Renal pelvis (tissue), 12 donors: ENCODE data around the gene DACH2. TPM values are rescaled to one million over a fixed set of nuclear protein-coding genes. Genes with fewer than 3 reads are reported as not detected.
"Not testable (repeated sequence)": the region's sequence is repeated elsewhere in the genome, so short reads cannot be mapped to it uniquely, and the experiment has no call there.

Experiments
- DNase-seq: peaks from one replicate; pipeline ENCODE4 v3.0.0-alpha.2; 2013
- long read RNA-seq, 16 experiments: transcript quantifications; one replicate each; lab custom pipeline, GENCODE V29; 2026
- polyA plus RNA-seq, 3 donors: library from polyadenylated mRNA; unstranded; fragments of 120-200 nt; gene quantifications; one replicate each; pipeline ENCODE4 v1.2.1, GENCODE V29; 2013; ENCODE audit not compliant: insufficient read length in 3 of 3

The DACH2 gene
- 10 to 100 TPM; 20.2 to 24.1 (median 23.4) TPM for polyA plus RNA-seq
- long read RNA-seq, donor 1, partial matches to known transcripts, result 6 of 6 reads
- long read RNA-seq, donor 1, other reads (novel, unspliced or antisense), result 0 of 6 reads
- long read RNA-seq, donor 2, partial matches to known transcripts, result 5 of 5 reads
- long read RNA-seq, donor 2, other reads (novel, unspliced or antisense), result 0 of 5 reads
- long read RNA-seq, donor 3, partial matches to known transcripts, result 8 of 8 reads
- long read RNA-seq, donor 3, other reads (novel, unspliced or antisense), result 0 of 8 reads
- long read RNA-seq, donor 4, partial matches to known transcripts, result 7 of 7 reads
- long read RNA-seq, donor 4, other reads (novel, unspliced or antisense), result 0 of 7 reads
- long read RNA-seq, donor 5, result 0 reads
- long read RNA-seq, donor 6, partial matches to known transcripts, result 11 of 11 reads
- long read RNA-seq, donor 6, other reads (novel, unspliced or antisense), result 0 of 11 reads
- long read RNA-seq, donor 7, partial matches to known transcripts, result 6 of 6 reads
- long read RNA-seq, donor 7, other reads (novel, unspliced or antisense), result 0 of 6 reads
- long read RNA-seq, donor 8, result 0 reads
- long read RNA-seq, donor 9, result 0 reads
- long read RNA-seq, donor 10, partial matches to known transcripts, result 6 of 6 reads
- long read RNA-seq, donor 10, other reads (novel, unspliced or antisense), result 0 of 6 reads
- long read RNA-seq, donor 11, result 0 reads
- long read RNA-seq, donor 12, partial matches to known transcripts, result 9 of 9 reads
- long read RNA-seq, donor 12, other reads (novel, unspliced or antisense), result 0 of 9 reads
- long read RNA-seq, donor 13, result 0 reads
- long read RNA-seq, donor 14, partial matches to known transcripts, result 16 of 16 reads
- long read RNA-seq, donor 14, other reads (novel, unspliced or antisense), result 0 of 16 reads
- long read RNA-seq, donor 15, partial matches to known transcripts, result 9 of 9 reads
- long read RNA-seq, donor 15, other reads (novel, unspliced or antisense), result 0 of 9 reads
- long read RNA-seq, donor 16, partial matches to known transcripts, result 5 of 5 reads
- long read RNA-seq, donor 16, other reads (novel, unspliced or antisense), result 0 of 5 reads

DNA sequence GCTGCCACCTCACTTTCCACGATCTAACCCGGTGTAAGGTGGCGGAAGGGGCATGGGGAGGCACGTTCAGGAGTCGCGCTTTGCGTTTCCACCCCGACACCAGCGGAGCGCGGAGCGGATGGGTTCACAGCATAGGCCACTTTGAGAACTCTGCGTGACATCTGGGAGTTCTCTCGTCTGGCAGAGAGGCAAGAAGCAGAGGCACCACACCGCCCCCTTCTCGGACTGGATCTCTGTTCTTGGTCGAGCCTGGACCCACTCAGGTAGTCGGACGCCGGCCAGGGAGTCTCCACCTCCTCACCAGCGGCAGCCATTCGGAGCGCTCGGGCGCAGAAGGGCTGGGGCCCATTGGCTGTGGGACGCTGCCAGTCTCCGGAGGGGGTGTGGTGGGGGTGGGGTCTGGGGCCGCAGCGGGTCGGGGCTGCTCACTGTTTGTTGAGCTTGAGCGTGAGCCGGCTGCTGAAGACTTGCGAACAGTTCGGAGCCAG, at the start of gene DACH2:
DACH2 (plus strand) TSS at position 428 of the 488 bp plus-strand sequence.
- DNase-seq, result peak; percentile 79

DNA sequence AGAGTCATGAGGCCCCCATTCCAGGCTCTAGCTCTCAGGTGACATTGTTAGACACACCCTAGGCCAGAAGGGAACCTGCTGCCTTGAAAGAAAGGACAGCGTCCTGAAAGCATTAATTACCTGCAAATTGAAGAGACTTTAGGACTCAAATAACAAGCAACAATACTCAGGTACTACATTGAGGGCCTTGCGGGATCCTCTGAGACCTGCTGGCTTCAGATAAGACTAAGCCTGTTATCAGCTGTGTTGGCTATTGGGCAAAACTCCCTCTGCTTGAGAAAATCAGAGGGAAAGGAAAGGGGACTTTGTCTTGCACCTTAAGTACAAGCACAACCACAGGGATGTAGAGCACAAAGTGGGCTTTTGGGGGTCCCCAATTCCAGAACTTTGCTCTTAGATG, 45.9 kb upstream of the DACH2 start:
- no peak for DNase-seq

DNA sequence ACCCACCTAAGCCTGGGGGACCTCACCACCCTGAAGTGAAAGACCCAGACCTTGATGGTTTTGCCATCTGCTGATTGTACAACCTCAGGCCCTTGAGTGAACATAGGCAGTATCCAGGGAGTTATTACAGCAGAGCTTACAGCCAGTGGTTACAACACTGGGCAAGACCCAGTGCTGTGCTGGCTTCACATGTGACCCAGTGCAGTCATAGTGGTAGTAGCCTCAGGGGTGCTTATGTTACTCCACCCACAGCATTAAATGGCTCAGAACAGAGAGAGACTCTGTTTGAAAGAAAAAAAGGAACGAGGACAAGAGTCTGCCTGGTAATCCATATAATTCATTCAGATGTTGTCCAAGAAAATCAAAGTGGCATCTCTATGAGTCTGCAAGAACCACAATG, 45.2 kb upstream of the DACH2 start:
- no peak for DNase-seq

- no peak for DNase-seq
These were observed 43.7 kb upstream of the DACH2 start for GRCh38 chrX:86104526-86104925.

- no peak for DNase-seq
These were observed 26.3 kb upstream of the DACH2 start for GRCh38 chrX:86121916-86122315.

GRCh38 chrX:86133761-86134160, 14.5 kb upstream of the DACH2 start:
- no peak for DNase-seq

DNA sequence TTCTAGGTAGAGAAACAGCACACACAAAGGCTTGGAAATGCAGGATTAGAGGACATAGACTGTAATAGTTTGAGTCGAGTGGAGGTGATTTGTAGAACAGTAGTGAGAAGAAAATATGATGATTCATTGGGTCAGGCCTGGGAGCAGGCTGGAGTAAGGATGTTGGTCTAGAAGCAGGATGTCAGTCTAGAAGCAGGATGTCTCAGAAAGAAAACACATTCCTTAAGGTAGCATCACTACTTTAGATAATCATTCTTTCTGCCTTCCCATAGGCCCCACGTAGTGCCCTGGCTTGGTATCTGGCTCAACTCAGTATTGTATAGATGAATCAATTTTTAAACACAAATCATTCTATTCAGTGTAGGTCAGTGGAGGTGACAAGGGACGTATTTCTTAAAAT, 11.2 kb upstream of the DACH2 start:
- DNase-seq, result no peak

DNA sequence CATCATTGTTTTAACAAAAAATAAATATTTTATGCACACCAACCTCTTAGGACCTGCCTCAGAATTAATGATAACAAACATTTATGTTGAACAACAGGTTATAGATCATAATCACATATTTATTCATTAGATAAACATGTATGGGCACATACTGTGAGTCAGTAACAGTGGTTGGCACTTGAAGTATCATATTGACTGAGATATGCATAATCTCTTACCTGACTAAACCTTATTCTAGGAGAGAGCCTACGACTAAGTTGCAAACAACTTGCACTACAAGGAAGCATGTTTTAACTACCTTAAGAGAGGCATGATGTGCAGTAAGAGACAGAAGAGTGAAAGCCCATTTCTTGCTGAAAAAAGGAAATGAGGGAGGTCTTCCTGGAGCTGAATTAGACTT, 6.5 kb upstream of the DACH2 start:
- no peak for DNase-seq

GRCh38 chrX:86146102-86146501, 2.1 kb upstream of the DACH2 start:
- no peak for DNase-seq

DNA sequence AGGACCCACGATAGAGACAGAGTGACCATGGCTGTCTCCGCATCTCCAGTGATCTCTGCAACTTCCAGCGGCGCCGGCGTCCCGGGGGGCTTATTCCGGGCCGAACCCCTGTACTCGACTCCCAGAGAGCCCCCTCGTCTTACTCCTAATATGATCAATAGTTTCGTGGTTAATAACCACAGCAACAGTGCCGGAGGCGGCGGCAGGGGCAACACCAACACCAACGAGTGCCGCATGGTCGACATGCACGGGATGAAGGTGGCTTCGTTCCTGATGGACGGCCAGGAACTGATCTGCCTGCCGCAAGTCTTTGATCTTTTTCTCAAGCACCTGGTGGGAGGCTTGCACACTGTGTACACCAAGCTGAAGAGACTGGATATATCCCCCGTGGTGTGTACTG, 343 bp downstream of the DACH2 start:
- DNase-seq, result no peak

DNA sequence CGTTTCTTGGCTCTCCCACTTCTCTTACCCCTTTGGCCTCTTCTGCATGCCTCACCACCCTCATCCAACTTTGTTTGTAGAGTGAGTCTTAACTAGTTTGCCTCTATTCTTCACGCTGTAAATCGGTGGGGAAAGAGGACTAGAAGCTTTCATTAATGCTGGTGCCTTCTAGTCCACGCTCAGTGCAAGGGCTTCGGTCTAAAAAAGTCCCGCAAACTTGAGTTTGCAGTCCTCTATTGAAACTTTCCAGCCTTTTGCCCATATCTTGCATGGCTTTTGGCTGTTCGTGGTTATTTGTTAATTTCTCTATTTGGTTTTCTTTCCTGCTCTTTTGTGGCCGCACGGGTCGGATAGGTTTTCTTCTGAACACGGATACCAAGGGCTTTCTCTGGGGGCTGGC, 868 bp downstream of the DACH2 start:
- DNase-seq, result no peak

- DNase-seq, result no peak
These were observed 6.3 kb downstream of the DACH2 start for GRCh38 chrX:86154553-86154952.

DNA sequence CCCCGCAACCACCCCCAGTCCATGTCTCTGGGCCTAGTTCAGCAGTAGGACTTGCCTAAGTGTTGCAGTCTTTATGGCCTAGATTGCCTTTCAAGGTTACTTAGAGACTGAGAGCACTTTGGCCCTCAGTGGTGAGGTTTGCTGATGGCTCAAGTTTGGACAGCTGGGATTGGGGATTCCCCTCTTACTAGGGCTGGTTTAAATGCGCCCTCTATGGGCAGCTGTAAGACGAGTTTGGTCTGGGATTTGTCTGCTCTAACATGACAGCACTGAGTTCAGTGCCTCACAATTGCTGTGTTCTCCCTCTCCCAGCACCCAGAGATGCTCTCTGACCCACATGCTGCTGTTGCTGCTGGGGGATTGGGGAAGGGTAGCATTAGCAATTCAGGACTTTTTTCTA, 23.1 kb downstream of the DACH2 start:
- no peak for DNase-seq

DNA sequence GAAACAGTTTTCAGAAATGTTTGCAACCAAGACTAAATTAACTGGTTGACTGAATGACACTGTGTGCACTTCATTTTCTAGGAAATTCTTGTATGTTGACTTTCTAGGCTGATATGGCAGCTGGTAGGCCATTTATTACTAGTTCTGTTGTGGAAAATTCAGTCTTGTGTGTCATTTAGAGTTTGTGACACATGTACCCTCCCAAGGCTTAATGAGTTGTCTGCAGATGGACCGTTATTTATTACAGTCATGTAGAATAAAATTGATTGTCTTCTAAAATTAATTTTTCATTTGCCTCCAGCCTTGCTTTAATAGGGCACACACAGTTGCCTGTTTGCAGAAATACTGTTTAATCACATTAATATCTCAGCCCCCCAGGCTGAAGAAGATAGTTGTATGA, 30.7 kb downstream of the DACH2 start:
- no peak for DNase-seq

- not testable (repeated sequence) for DNase-seq
These were observed 33.1 kb downstream of the DACH2 start for GRCh38 chrX:86181325-86181724.

GRCh38 chrX:86192827-86193226, 44.6 kb downstream of the DACH2 start:
- DNase-seq, result no peak

GRCh38 chrX:86194758-86195157, 46.5 kb downstream of the DACH2 start:
- no peak for DNase-seq

- DNase-seq, result no peak
These were observed 47.1 kb downstream of the DACH2 start for GRCh38 chrX:86195343-86195742.

GRCh38 chrX:86197815-86198214, 49.6 kb downstream of the DACH2 start:
- no peak for DNase-seq

- DNase-seq, result no peak
These were observed 62.5 kb downstream of the DACH2 start for GRCh38 chrX:86210772-86211171.

GRCh38 chrX:86215260-86215659, 67.0 kb downstream of the DACH2 start:
- no peak for DNase-seq

DNA sequence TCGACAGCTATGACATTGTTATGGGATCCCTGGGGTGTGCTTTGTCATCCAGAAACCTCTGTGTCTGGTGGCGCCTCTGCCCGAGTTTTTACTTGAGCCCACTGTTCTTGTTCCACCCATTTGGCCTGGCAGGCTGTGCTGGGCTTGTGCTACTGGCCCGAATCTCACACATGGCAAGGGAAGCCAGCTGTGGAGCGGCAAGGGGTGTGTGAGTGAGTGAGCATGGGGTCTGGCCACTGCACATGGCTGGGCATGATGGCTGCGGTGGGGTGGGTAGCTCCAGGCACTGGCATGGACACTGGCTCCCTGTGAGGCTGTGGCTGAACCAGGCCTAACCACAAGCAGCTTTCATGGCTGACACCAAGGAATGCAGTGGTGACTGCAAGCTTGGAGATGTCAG, 89.2 kb downstream of the DACH2 start:
- DNase-seq, result no peak

DNA sequence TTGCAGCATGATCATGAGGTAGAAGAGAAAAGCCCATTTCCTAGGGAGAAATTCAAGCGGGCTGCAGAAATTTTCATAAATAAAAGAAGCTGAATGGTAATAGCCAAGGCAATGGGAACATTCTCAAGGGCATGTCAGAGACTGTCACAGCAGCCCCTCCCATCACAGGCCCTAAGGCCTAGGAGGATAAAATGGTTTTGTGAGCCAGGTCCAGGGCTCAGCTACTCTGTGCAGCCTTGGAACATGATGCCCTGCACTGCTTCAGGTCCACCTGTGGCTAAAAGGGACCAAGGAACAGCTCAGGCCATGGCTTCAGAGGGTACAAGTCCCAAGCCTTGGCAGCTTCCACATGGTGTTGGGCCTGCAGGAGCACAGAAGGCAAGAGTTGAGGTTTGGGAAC, 93.3 kb downstream of the DACH2 start:
- no peak for DNase-seq
